Stimulated activated CD4-positive, alpha-beta T cell treated with anti-CD3 and anti-CD28 coated beads, Interleukin-12 subunit alpha, Interleukin-12 subunit beta, amount 100 ng/mL, for 4 hours (primary cell): Measurements from ENCODE around the gene NOP14.

ENCODE experiments used
- DNase-seq: peaks from one replicate; pipeline ENCODE4 v3.0.0-alpha.2; 2020

NOP14 gene

GRCh38 chr4:2909583-2909982, 53.6 kb downstream of the NOP14 start:
- no peak for DNase-seq

DNA sequence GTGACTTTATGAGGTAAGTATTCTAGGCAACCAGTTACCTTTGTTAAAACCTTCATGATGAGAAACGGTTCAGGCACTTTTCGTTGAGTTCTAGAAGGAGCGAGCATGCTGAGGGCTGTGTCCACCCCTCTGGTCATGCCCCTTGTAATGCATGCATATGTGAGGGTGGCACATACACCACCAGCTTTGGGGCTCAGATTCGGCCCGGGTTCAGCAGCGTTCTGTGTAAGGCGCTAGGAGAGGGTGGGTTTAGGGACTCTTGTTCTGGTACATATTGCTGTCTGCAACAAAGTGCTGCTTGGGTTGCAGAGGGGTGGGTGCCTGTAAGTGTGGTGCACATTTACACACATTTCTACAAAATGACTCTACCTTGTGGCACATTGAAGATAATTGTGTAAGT, 54.5 kb downstream of the NOP14 start:
- DNase-seq: no peak

GRCh38 chr4:2907706-2908293, 55.4 kb downstream of the NOP14 start:
- DNase-seq: no peak

DNA sequence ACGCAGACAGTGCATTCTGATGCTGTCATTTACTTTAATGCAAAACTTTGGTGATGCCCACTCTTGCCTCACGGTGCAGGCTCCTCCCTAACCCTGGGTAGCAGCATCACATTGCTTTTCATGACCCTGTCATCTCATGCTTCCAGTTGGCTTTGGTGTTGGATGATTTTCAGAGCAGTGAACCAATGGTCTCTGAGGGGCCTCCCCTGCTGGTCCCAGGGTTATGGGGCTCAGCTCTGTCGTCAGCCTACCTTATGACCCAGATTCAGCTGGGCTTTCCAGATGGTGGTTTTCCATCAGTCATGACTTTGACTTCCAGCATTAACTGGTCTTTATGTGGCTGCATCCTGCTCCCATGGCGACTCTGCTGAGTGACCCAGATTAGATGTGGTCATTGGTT, 56.0 kb downstream of the NOP14 start:
- DNase-seq: no peak

DNA sequence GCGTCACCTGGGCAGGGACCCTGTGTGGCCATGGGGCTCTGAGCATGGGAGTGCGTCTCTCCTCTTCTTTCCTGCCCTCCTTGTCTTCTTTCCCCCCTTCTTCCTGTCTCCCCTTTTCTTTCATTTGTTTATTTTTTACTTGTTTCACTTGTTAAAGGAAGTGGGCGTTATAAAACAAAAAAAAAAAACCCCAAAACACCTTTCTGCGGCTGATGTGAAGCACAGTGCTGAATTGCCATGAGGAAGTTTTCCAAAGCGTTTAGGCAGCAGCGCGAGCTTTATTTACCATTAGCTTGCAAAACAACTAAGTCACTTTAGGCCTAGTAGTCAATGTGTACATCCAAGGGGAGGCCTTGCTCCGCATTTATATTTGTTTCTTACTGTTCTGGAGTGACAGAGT, 57.0 kb downstream of the NOP14 start:
- no peak for DNase-seq

GRCh38 chr4:2905544-2905943, 57.7 kb downstream of the NOP14 start:
- DNase-seq: no peak

GRCh38 chr4:2902126-2902525, 61.1 kb downstream of the NOP14 start:
- no peak for DNase-seq

DNA sequence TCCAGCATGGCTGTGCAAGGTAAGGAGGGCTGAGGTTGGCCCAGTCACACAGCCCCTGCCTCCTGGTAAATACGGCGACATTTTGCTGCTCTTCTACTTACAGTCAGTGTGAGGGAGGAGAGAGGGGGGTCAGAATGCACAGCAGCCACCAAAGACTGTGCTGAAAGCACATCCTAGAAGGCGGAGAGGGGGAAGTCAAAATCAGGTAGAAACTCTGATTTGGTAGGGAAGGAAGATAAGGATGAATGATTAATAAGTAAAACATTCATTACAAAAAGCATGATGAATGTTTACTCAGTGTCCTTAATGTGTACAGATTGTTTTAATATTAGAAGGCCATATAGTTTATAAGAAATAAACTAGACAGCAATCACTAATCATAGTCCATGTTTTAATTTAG, 62.0 kb downstream of the NOP14 start:
- DNase-seq: no peak

DNA sequence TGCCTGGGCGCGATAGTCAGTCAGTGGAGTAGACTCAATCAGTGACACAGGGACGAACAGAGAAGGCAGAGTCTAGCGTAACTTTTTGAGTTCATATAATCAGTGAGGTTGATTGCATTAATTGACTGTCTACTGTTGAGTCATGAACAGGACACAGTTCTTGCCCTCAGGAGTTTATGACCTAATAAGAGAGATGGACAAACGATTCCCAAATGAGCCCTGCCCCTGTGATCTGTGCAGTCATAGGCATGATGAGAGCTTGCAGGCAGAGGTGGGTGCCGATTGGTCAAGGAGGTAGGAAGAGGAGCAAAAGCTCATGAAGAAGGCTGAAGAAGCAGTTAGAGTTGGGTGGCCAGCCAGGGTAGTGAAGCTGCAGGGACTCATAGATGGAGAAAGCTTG, 62.5 kb downstream of the NOP14 start:
- no peak for DNase-seq

- DNase-seq: no peak
Measured at GRCh38 chr4:2898001-2898400, 65.2 kb downstream of the NOP14 start.

DNA sequence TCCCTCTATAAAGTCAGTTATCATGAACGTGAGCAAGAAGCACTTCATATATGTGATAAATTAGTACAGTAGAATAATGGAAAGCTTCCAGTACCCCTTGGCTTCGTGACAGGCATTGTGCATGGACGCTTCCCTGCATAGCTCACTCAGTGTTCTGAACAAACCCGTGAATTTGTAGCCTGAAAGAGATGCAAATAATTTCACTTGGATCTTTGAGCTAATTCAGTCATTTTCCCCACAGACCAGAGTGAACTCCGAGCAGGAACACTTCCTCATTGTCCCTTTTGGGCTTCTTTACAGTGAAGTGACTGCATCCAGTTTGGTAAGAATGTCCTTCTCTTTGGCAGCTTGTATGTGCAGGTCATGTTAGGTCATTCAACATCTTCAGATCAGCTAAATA, 69.4 kb downstream of the NOP14 start:
- no peak for DNase-seq

GRCh38 chr4:2891294-2891693, 71.9 kb downstream of the NOP14 start:
- DNase-seq: no peak

- DNase-seq: no peak
Measured at GRCh38 chr4:2888886-2889285, 74.3 kb downstream of the NOP14 start.
